ENCODE results near the gene FERMT3. TPM values are rescaled to one million over a fixed set of nuclear protein-coding genes. Genes with fewer than 3 reads are reported as not detected.
A peak's percentile ranks its signal among the peaks of the same experiment; 100 is the strongest.

Gene FERMT3
- total and polyA plus RNA-seq, 2 of the 13 experiments (the other 11 are each of a cell fraction or from before 2014, with no cell fraction given): 0.29 TPM; not detected in 1

DNA sequence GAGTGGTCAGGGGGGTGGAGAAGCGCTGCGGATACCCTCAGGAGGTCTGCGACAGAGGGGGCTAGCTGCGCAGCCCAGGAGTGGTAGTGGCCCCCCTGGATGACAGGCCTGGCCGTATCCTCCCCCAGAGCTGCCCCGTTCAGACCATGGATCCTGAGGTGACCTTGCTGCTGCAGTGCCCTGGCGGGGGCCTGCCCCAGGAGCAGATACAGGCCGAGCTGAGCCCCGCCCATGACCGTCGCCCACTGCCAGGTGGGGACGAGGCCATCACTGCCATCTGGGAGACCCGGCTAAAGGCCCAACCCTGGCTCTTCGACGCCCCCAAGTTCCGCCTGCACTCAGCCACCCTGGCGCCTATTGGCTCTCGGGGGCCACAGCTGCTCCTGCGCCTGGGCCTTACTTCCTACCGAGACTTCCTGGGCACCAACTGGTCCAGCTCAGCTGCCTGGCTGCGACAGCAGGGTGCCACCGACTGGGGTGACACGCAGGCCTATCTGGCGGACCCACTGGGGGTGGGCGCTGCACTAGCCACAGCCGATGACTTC lies 20.1 kb downstream of the FERMT3 start (continued):
- TF ChIP-seq NCOR1 (IDR thresholded peaks at IDR 0.05; ENCODE audit: borderline replicate concordance, low read length) (no peak), ISX (CRISPR knock-in tag; conservative IDR thresholded peaks at IDR 0.05) (no peak), ESRRA (CRISPR knock-in tag; IDR thresholded peaks at IDR 0.05; ENCODE audit: low read depth) (no peak), REXO4 (CRISPR knock-in tag; IDR thresholded peaks at IDR 0.05; ENCODE audit: borderline replicate concordance) (0 out of 2 replicates have a peak, but pooled peaks have one; percentile 58), SALL1 (CRISPR knock-in tag; IDR thresholded peaks at IDR 0.05) (no peak), PCBP1 (IDR thresholded peaks at IDR 0.05; ENCODE audit: borderline replicate concordance, low read depth, low read length) (no peak), POLR2AphosphoS5 (IDR thresholded peaks at IDR 0.05; ENCODE audit: low read depth, low read length) (no peak), ERF (CRISPR knock-in tag; IDR thresholded peaks at IDR 0.05) (peak; percentile 6), HIVEP1 (CRISPR knock-in tag; IDR thresholded peaks at IDR 0.05) (no peak; the same call in 1 of the 2 replicates), GATAD1 (CRISPR knock-in tag; IDR thresholded peaks at IDR 0.05) (peak; percentile 62), ZKSCAN5 (CRISPR knock-in tag; IDR thresholded peaks at IDR 0.05) (no peak), YEATS4 (CRISPR knock-in tag; IDR thresholded peaks at IDR 0.05; ENCODE audit: borderline replicate concordance) (peak; percentile 48; the same call in 1 of the 2 replicates), TOE1 (CRISPR knock-in tag; IDR thresholded peaks at IDR 0.05) (no peak), ZNF7 (CRISPR knock-in tag; IDR thresholded peaks at IDR 0.05) (no peak), ZNF121 (CRISPR knock-in tag; IDR thresholded peaks at IDR 0.05) (no peak), EHMT2 (IDR thresholded peaks at IDR 0.05; ENCODE audit: borderline replicate concordance, low read depth, low read length) (no peak), KLF13 (CRISPR knock-in tag; IDR thresholded peaks at IDR 0.05) (no peak; the same call in 1 of the 2 replicates), ZNF296 (CRISPR knock-in tag; conservative IDR thresholded peaks at IDR 0.05) (no peak), POLR2AphosphoS2 (IDR thresholded peaks at IDR 0.05; ENCODE audit: low read depth, low read length) (no peak), TEAD3 (CRISPR knock-in tag; optimal IDR thresholded peaks at IDR 0.05; ENCODE audit: borderline replicate concordance) (no peak), ARID2 (CRISPR knock-in tag; IDR thresholded peaks at IDR 0.05; ENCODE audit: borderline replicate concordance) (no peak), XRCC5 (optimal IDR thresholded peaks at IDR 0.05; ENCODE audit: low read length) (no peak), HMGA1 (CRISPR knock-in tag; conservative IDR thresholded peaks at IDR 0.05) (no peak), ZNF232 (CRISPR knock-in tag; IDR thresholded peaks at IDR 0.05; ENCODE audit: borderline replicate concordance) (peak; percentile 53; the same call in 1 of the 2 replicates)
- TF ChIP-seq, protein P1, sequence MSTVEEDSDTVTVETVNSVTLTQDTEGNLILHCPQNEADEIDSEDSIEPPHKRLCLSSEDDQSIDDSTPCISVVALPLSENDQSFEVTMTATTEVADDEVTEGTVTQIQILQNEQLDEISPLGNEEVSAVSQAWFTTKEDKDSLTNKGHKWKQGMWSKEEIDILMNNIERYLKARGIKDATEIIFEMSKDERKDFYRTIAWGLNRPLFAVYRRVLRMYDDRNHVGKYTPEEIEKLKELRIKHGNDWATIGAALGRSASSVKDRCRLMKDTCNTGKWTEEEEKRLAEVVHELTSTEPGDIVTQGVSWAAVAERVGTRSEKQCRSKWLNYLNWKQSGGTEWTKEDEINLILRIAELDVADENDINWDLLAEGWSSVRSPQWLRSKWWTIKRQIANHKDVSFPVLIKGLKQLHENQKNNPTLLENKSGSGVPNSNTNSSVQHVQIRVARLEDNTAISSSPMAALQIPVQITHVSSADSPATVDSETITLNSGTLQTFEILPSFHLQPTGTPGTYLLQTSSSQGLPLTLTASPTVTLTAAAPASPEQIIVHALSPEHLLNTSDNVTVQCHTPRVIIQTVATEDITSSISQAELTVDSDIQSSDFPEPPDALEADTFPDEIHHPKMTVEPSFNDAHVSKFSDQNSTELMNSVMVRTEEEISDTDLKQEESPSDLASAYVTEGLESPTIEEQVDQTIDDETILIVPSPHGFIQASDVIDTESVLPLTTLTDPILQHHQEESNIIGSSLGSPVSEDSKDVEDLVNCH (CRISPR knock-in tag; IDR thresholded peaks at IDR 0.05): no peak
- TF ChIP-seq, protein P2, sequence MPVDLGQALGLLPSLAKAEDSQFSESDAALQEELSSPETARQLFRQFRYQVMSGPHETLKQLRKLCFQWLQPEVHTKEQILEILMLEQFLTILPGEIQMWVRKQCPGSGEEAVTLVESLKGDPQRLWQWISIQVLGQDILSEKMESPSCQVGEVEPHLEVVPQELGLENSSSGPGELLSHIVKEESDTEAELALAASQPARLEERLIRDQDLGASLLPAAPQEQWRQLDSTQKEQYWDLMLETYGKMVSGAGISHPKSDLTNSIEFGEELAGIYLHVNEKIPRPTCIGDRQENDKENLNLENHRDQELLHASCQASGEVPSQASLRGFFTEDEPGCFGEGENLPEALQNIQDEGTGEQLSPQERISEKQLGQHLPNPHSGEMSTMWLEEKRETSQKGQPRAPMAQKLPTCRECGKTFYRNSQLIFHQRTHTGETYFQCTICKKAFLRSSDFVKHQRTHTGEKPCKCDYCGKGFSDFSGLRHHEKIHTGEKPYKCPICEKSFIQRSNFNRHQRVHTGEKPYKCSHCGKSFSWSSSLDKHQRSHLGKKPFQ (CRISPR knock-in tag; IDR thresholded peaks at IDR 0.05; ENCODE audit: insufficient replicate concordance): no peak
- TF ChIP-seq, protein P3, sequence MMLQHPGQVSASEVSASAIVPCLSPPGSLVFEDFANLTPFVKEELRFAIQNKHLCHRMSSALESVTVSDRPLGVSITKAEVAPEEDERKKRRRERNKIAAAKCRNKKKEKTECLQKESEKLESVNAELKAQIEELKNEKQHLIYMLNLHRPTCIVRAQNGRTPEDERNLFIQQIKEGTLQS (CRISPR knock-in tag; IDR thresholded peaks at IDR 0.05): no peak
- TF ChIP-seq, protein P4, sequence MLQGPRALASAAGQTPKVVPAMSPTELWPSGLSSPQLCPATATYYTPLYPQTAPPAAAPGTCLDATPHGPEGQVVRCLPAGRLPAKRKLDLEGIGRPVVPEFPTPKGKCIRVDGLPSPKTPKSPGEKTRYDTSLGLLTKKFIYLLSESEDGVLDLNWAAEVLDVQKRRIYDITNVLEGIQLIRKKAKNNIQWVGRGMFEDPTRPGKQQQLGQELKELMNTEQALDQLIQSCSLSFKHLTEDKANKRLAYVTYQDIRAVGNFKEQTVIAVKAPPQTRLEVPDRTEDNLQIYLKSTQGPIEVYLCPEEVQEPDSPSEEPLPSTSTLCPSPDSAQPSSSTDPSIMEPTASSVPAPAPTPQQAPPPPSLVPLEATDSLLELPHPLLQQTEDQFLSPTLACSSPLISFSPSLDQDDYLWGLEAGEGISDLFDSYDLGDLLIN (CRISPR knock-in tag; IDR thresholded peaks at IDR 0.05; ENCODE audit: borderline replicate concordance): no peak; the same call in 1 of the 2 replicates
